Measurements from ENCODE around the gene RAB17.

Gene RAB17

DNA sequence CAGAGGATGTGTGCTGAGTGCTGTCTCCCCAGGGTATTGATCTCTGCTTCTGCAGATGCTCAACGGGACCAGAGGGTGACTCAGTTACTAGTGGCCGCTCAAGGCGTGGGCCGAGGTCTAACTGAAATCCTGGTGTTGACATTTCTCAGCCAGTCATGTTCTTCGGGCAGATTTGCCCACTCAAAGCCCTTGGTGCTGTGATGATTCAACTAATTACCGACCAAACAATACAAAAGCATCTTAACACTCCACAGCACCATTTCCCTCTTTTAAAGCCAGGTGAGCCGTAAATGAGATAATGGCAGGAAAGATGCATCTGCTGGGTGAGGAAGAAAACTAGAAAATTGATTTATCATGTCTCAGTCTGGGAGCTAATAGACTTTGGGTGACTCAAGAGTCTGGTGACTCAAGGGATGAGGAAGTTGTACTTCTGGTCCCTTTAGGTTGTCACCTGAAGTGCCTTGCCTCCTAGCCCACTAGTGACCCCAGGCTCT, 56.8 kb downstream of the RAB17 start:
- DNase-seq, result no peak

DNA sequence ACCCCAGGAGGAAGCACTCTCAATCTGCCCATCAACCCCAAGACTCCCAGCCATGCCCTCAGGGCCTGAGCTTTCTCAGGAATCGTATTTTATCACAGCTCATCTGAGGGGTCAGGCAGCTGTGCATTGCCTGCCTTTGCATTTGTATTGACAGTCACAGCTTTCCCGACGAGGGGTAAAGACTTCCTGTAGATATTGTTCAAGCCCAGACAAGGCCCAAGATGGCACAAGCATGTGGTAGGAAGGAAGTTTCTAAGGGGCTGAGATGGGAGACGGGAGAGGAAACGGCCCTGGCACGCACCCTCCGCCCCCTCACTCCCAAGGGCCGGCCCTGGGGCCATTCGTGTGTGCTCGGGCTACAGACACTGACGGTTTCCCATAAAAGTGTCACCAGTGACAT, 58.4 kb downstream of the RAB17 start:
- no peak for DNase-seq

DNA sequence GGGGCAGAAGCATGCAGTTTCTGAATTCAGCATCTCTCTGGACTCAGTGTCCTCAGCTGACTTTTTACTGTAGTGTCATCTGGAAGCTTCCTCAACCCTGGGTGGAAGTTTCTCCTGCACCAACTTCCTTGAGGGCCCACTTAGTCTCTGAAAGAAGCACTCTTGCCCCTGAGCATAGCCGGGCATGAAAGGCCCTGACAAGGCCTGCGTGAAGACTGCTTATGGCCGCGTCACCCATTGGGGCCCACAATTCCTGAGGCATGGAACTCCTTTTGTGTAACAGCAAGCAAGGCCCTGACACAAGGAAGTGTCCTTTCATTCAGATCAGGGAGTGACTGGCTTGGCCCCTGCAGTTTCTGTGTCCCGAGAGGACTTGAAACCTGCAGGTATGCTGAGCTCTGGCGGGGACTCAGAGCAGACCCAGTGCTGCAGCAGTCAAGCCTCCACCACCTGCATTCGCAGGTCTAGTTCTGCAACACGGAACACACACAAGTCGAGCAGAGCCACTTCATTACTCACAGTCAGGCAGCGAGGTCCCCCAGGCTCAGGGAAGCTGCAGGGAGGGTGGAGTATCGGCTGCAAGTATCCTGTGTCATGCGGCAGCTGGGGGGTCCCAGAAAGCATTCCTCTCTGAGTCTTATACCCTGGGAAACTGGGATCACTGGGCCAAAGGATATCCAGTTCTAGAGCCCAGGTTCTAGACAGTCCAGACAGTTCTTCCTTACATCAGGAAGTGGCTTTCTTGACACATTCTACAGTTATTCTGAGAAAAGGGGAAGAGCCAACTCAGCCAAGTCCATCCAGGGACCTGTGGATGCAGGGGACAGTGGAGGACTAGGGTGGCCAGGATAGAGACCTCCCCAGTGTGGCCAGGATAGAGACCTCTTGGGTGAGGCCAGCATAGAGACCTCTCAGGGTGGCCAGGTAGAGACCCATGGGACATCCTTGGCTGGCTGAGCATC, 59.8 kb downstream of the RAB17 start:
- DNase-seq, result no peak

DNA sequence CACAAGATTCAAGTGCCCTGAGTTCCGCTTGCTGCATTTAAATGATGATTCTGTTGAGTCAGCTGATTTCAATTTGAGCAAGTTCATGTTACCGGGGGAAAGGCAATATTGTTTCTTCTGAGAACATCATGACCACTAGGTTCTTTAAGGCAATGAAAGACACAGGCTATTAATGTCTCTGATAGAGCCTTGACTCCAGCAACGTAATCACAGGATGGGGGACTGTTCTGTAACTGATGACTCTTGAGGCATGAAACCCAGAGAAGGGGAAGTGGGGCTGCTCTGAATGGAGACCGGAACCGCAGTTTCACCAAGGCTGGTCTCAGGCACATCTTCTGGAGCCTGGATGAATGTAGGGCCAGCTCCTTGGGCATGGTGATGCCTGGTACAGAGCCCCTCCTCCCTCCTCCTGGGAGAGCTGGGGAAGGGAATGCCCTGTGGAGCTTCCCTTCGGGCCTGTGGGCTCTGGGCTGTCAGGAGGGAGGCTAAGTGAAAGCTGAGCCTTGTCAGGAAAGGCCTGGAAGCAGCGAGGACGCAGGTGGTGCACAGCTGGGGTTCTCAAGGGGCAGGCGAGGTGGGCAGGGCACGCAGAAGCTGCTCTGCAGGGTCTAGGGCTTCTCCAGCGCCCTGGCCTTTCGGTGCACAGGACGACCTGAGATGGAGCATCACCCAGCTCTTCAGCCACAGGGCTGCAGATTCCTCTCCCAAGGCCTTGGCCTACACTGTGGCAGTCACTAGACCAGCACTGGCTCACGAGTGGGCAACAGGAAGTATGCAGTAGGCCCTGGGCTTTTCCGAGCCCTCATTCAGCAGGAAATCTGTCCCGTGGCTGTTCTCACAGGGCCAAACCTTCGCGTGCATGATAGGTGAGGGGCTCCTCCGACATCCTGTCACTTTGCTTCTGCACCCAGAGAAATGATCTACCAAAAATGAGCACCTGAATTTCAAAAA, 60.8 kb downstream of the RAB17 start:
- no peak for DNase-seq

DNA sequence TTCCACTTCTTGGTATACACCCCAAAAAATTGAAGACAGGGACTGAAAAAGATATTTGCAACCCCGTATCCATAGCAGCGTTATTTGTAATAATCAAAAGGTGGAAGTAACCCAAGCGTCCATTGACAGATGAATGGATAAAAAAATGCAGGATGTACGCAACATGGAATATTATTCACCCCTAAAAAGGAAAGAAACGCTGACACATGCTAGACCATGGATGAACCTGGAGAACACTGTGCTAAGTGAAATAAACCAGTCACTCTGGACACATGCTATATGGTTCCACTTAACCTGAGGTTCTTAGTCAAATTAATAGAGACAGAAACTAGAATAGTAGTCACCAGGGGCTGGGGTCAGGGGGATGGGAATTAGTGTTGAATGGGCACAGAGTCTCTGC, 62.8 kb downstream of the RAB17 start:
- DNase-seq, result no peak

DNA sequence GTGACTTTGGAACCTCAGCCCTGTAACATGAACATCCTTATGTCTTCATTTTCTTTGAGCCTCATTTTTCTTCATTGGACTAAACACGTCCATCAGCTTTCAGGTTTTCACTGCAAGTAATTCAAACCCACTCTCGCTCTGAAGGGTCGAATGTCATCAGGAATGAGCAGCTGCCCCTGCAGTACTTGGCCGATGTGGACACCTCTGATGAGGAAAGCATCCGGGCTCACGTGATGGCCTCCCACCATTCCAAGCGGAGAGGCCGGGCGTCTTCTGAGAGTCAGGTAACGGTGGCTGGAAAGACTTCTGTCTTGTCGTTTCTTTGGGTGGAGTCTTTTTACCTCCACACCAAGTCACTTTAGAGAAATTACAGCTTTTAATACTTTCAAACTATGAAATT, 63.3 kb downstream of the RAB17 start:
- DNase-seq, result no peak

DNA sequence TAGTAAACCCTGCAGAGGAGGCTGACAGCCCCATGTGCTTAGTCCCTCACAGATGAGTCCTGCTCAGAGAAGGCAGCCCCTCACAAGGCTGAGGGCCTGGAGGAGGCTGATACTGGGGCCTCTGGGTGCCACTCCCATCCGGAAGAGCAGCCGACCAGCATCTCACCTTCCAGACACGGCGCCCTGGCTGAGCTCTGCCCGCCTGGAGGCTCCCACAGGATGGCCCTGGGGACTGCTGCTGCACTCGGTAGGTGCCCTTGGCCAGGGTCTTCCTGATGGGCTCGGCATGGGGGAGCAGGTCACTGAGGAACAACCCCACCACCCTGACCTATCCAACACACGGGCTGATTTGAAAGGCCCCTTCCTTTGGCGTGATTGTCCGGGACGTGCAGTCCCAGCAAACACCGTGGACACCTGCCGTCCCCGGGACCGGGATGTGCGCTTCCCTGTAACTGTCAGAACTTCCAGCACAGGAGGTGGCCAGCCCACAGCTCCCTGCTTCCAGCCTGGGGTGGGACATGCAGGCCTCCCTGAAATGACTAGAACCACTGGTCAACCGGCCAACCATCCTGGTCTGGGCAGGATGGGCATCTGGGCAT, 64.9 kb downstream of the RAB17 start:
- DNase-seq, result no peak

DNA sequence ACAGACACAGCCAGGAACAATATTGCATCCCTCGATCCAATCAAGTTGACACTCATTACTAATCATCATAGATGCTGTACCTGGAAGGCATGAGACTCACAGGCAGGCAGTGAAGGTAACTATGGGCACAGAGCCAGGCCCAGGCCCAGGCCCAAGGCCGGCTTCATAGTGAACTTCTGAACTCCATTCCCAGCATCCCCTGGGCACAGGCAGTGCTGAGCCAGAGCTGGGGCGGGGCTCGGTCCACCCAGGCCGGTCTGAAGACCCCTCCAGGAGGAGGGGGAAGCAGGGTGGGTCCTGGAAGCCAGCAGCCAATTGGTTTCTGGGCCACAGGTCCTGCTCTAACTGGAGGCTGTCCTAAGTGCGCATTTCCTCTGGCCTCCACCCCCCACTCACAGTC, 65.9 kb downstream of the RAB17 start:
- no peak for DNase-seq
